SK-N-SH treated with all-trans-retinoic acid at 6 μM for 48 hours (cell line): Measurements from ENCODE around the gene RFX3.

Source experiments
- ATAC-seq: fragments of 200-7000 bp; cut with Tn5 transposase; 3 replicates; pipeline ENCODE4 v1.9.1; 2020; ENCODE audit warnings: mild to moderate bottlenecking, moderate library complexity
- ARNTL ChIP-seq: fragments of 450-650 bp; formaldehyde crosslinking; IDR thresholded peaks from 2 replicates; pipeline ENCODE4 v1.5.0; 2020; ENCODE audit warnings: low read depth, mild to moderate bottlenecking, moderate library complexity, borderline replicate concordance
- BACH2 ChIP-seq: fragments of 250-450 bp; sonication (Bioruptor Pico); IDR thresholded peaks from 2 replicates; pipeline ENCODE4 v1.9.0; 2021; ENCODE audit warnings: mild to moderate bottlenecking, borderline replicate concordance
- CSDC2 ChIP-seq: fragments of 250-450 bp; sonication (Bioruptor Pico); IDR thresholded peaks from 2 replicates; pipeline ENCODE4 v1.5.0; 2020; ENCODE audit warnings: mild to moderate bottlenecking, moderate library complexity
- ESRRG ChIP-seq: fragments of 250-450 bp; sonication (Bioruptor Pico); IDR thresholded peaks from 2 replicates; pipeline ENCODE4 v1.6.1; 2021; ENCODE audit warnings: mild to moderate bottlenecking
- GLIS3 ChIP-seq: fragments of 250-450 bp; sonication (Bioruptor Pico); IDR thresholded peaks from 2 replicates; pipeline ENCODE4 v1.5.0; 2020; ENCODE audit warnings: mild to moderate bottlenecking, moderate library complexity
- ISL1 ChIP-seq: fragments of 250-450 bp; sonication (Bioruptor Pico); IDR thresholded peaks from 2 replicates; pipeline ENCODE4 v2.1.2; 2022; ENCODE audit warnings: mild to moderate bottlenecking, moderate library complexity
- OSR1 ChIP-seq: fragments of 250-450 bp; sonication (Bioruptor Pico); IDR thresholded peaks from 2 replicates; pipeline ENCODE4 v1.8.0; 2022; ENCODE audit warnings: moderate library complexity, mild to moderate bottlenecking, inconsistent platforms
- PATZ1 ChIP-seq: fragments of 250-450 bp; sonication (Bioruptor Pico); IDR thresholded peaks from 2 replicates; pipeline ENCODE4 v1.8.0; 2020; ENCODE audit warnings: mild to moderate bottlenecking, moderate library complexity, borderline replicate concordance
- PPARA ChIP-seq: fragments of 250-450 bp; sonication (Bioruptor Pico); IDR thresholded peaks from 2 replicates; pipeline ENCODE4 v1.5.0; 2020; ENCODE audit warnings: mild to moderate bottlenecking, borderline replicate concordance
- RARB ChIP-seq: fragments of 250-450 bp; sonication (Bioruptor Pico); IDR thresholded peaks from 2 replicates; pipeline ENCODE4 v1.8.0; 2021; ENCODE audit warnings: mild to moderate bottlenecking, moderate library complexity
- SNAI2 ChIP-seq: fragments of 250-450 bp; sonication (Bioruptor Pico); IDR thresholded peaks from 2 replicates; pipeline ENCODE4 v1.5.0; 2020; ENCODE audit warnings: mild to moderate bottlenecking, moderate library complexity
- TCF4 ChIP-seq: fragments of 250-450 bp; sonication (Bioruptor Pico); IDR thresholded peaks from 2 replicates; pipeline ENCODE4 v1.8.0; 2021; ENCODE audit warnings: mild to moderate bottlenecking, moderate library complexity, borderline replicate concordance
- TOX ChIP-seq: fragments of 250-450 bp; sonication (Bioruptor Pico); IDR thresholded peaks from 2 replicates; pipeline ENCODE4 v1.8.0; 2021; ENCODE audit warnings: mild to moderate bottlenecking, moderate library complexity, borderline replicate concordance
- ZC3H10 ChIP-seq: fragments of 250-450 bp; sonication (Bioruptor Pico); IDR thresholded peaks from 2 replicates; pipeline ENCODE4 v1.5.1; 2021; ENCODE audit warnings: mild to moderate bottlenecking, moderate library complexity
- ZFP3 ChIP-seq: fragments of 250-450 bp; sonication (Bioruptor Pico); IDR thresholded peaks from 2 replicates; pipeline ENCODE4 v1.5.0; 2020; ENCODE audit warnings: mild to moderate bottlenecking, moderate library complexity
- ZNF565 ChIP-seq: fragments of 450-650 bp; formaldehyde crosslinking; conservative IDR thresholded peaks from 2 replicates; pipeline ENCODE4 v1.5.0; 2020; ENCODE audit warnings: low read depth, mild to moderate bottlenecking, moderate library complexity
- ZNF70 ChIP-seq: fragments of 450-650 bp; formaldehyde crosslinking; IDR thresholded peaks from 2 replicates; pipeline ENCODE4 v1.5.0; 2020; ENCODE audit warnings: mild to moderate bottlenecking, moderate library complexity
- ZNF8 ChIP-seq: fragments of 450-650 bp; formaldehyde crosslinking; IDR thresholded peaks from 2 replicates; pipeline ENCODE4 v1.5.0; 2020; ENCODE audit warnings: mild to moderate bottlenecking, moderate library complexity
- TF ChIP-seq, protein P1 (sequence below): fragments of 250-450 bp; sonication (Bioruptor Pico); IDR thresholded peaks from 2 replicates; pipeline ENCODE4 v1.5.0; 2020; ENCODE audit warnings: mild to moderate bottlenecking, moderate library complexity
- TF ChIP-seq, protein P2 (sequence below): fragments of 250-450 bp; sonication (Bioruptor Pico); IDR thresholded peaks from 2 replicates; pipeline ENCODE4 v1.5.1; 2020; ENCODE audit warnings: low read depth, mild to moderate bottlenecking, moderate library complexity
- TF ChIP-seq, protein P3 (sequence below): fragments of 250-450 bp; sonication (Bioruptor Pico); IDR thresholded peaks from 2 replicates; pipeline ENCODE4 v1.5.1; 2021; ENCODE audit warnings: mild to moderate bottlenecking, moderate library complexity
- TF ChIP-seq, protein P4 (sequence below): fragments of 250-450 bp; sonication (Bioruptor Pico); IDR thresholded peaks from 2 replicates; pipeline ENCODE4 v1.8.0; 2021; ENCODE audit warnings: low read depth, mild to moderate bottlenecking, moderate library complexity, borderline replicate concordance

The RFX3 gene

GRCh38 chr9:3237121-3237520 is 288.7 kb downstream of the RFX3 start:
- TF ChIP-seq, protein P1, sequence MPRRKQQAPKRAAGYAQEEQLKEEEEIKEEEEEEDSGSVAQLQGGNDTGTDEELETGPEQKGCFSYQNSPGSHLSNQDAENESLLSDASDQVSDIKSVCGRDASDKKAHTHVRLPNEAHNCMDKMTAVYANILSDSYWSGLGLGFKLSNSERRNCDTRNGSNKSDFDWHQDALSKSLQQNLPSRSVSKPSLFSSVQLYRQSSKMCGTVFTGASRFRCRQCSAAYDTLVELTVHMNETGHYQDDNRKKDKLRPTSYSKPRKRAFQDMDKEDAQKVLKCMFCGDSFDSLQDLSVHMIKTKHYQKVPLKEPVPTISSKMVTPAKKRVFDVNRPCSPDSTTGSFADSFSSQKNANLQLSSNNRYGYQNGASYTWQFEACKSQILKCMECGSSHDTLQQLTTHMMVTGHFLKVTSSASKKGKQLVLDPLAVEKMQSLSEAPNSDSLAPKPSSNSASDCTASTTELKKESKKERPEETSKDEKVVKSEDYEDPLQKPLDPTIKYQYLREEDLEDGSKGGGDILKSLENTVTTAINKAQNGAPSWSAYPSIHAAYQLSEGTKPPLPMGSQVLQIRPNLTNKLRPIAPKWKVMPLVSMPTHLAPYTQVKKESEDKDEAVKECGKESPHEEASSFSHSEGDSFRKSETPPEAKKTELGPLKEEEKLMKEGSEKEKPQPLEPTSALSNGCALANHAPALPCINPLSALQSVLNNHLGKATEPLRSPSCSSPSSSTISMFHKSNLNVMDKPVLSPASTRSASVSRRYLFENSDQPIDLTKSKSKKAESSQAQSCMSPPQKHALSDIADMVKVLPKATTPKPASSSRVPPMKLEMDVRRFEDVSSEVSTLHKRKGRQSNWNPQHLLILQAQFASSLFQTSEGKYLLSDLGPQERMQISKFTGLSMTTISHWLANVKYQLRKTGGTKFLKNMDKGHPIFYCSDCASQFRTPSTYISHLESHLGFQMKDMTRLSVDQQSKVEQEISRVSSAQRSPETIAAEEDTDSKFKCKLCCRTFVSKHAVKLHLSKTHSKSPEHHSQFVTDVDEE (CRISPR knock-in tag), result no peak
- no peak for TF ChIP-seq ISL1
- no peak for TF ChIP-seq ESRRG (CRISPR knock-in tag)
- TF ChIP-seq ZNF70 (CRISPR knock-in tag), result no peak
- no peak for TF ChIP-seq RARB (CRISPR knock-in tag)
- TF ChIP-seq ZC3H10 (CRISPR knock-in tag), result no peak
- no peak for TF ChIP-seq ZFP3
- no peak for TF ChIP-seq GLIS3 (CRISPR knock-in tag)
- no peak for TF ChIP-seq SNAI2 (CRISPR knock-in tag)
- TF ChIP-seq BACH2 (CRISPR knock-in tag), result no peak
- TF ChIP-seq, protein P2, sequence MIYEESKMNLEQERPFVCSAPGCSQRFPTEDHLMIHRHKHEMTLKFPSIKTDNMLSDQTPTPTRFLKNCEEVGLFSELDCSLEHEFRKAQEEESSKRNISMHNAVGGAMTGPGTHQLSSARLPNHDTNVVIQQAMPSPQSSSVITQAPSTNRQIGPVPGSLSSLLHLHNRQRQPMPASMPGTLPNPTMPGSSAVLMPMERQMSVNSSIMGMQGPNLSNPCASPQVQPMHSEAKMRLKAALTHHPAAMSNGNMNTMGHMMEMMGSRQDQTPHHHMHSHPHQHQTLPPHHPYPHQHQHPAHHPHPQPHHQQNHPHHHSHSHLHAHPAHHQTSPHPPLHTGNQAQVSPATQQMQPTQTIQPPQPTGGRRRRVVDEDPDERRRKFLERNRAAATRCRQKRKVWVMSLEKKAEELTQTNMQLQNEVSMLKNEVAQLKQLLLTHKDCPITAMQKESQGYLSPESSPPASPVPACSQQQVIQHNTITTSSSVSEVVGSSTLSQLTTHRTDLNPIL (CRISPR knock-in tag), result no peak
- no peak for ATAC-seq

GRCh38 chr9:3235497-3235896 is 290.3 kb downstream of the RFX3 start:
- TF ChIP-seq BACH2 (CRISPR knock-in tag) (no peak), ZFP3 (no peak), TCF4 (CRISPR knock-in tag) (no peak), TOX (CRISPR knock-in tag) (no peak), ZNF70 (CRISPR knock-in tag) (no peak), ZNF565 (CRISPR knock-in tag) (no peak), OSR1 (CRISPR knock-in tag) (no peak), ZC3H10 (CRISPR knock-in tag) (no peak), PATZ1 (no peak), PPARA (no peak), ZNF8 (CRISPR knock-in tag) (no peak), ESRRG (CRISPR knock-in tag) (no peak), RARB (CRISPR knock-in tag) (no peak), CSDC2 (CRISPR knock-in tag) (no peak), ARNTL (CRISPR knock-in tag) (no peak), GLIS3 (CRISPR knock-in tag) (no peak)
- TF ChIP-seq, protein P1 (CRISPR knock-in tag), result no peak
- TF ChIP-seq, protein P3, sequence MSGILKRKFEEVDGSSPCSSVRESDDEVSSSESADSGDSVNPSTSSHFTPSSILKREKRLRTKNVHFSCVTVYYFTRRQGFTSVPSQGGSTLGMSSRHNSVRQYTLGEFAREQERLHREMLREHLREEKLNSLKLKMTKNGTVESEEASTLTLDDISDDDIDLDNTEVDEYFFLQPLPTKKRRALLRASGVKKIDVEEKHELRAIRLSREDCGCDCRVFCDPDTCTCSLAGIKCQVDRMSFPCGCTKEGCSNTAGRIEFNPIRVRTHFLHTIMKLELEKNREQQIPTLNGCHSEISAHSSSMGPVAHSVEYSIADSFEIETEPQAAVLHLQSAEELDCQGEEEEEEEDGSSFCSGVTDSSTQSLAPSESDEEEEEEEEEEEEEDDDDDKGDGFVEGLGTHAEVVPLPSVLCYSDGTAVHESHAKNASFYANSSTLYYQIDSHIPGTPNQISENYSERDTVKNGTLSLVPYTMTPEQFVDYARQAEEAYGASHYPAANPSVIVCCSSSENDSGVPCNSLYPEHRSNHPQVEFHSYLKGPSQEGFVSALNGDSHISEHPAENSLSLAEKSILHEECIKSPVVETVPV, result no peak
- TF ChIP-seq, protein P2 (CRISPR knock-in tag), result no peak
- TF ChIP-seq, protein P4, sequence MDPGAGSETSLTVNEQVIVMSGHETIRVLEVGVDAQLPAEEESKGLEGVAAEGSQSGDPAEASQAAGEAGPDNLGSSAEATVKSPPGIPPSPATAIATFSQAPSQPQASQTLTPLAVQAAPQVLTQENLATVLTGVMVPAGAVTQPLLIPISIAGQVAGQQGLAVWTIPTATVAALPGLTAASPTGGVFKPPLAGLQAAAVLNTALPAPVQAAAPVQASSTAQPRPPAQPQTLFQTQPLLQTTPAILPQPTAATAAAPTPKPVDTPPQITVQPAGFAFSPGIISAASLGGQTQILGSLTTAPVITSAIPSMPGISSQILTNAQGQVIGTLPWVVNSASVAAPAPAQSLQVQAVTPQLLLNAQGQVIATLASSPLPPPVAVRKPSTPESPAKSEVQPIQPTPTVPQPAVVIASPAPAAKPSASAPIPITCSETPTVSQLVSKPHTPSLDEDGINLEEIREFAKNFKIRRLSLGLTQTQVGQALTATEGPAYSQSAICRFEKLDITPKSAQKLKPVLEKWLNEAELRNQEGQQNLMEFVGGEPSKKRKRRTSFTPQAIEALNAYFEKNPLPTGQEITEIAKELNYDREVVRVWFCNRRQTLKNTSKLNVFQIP (CRISPR knock-in tag), result no peak
- no peak for ATAC-seq
